ENCODE data around the gene DAZAP1.

DAZAP1 gene

GRCh38 chr19:1434040-1434366, 26.6 kb downstream of the DAZAP1 start:
- TF ChIP-seq ZFX (IDR thresholded peaks at IDR 0.05; ENCODE audit: borderline replicate concordance) (no peak), CTCF (IDR thresholded peaks at IDR 0.05) (no peak)
- H3K27ac ChIP-seq = no peak overlapping the region

GRCh38 chr19:1434577-1435060, 27.2 kb downstream of the DAZAP1 start:
- no peak overlapping the region for H3K27ac ChIP-seq
- TF ChIP-seq ZFX (IDR thresholded peaks at IDR 0.05; ENCODE audit: borderline replicate concordance) (no peak), CTCF (IDR thresholded peaks at IDR 0.05) (no peak)

- no peak for TF ChIP-seq ZFX (IDR thresholded peaks at IDR 0.05; ENCODE audit: borderline replicate concordance)
- TF ChIP-seq CTCF (IDR thresholded peaks at IDR 0.05) = no peak
Observed at GRCh38 chr19:1435378-1435989, 28.1 kb downstream of the DAZAP1 start.

GRCh38 chr19:1437609-1438008, 30.2 kb downstream of the DAZAP1 start:
- TF ChIP-seq CTCF (IDR thresholded peaks at IDR 0.05) (no peak), ZFX (IDR thresholded peaks at IDR 0.05; ENCODE audit: borderline replicate concordance) (no peak)
- H3K27ac ChIP-seq = peak overlapping the region; percentile 88

More at GRCh38 chr19:1435378-1435989, 28.1 kb downstream of the DAZAP1 start:
- 0 out of 2 replicates have a peak overlapping the region, but pooled peaks have one; percentile 10 for H3K27ac ChIP-seq

- TF ChIP-seq ZFX (IDR thresholded peaks at IDR 0.05; ENCODE audit: borderline replicate concordance) = peak; percentile 27; the same call in 1 of the 2 replicates
- peak; percentile 96 for TF ChIP-seq CTCF (IDR thresholded peaks at IDR 0.05)
- H3K27ac ChIP-seq = peak within 1 kb of the TSS; percentile 88
Observed at GRCh38 chr19:1438035-1438932, 30.9 kb downstream of the DAZAP1 start, which contains the start of gene RPS15. TSS of gene RPS15 (plus strand) at chr19:1438396. CDS start at chr19:1438426, 30 bp downstream.

- TF ChIP-seq ZFX (IDR thresholded peaks at IDR 0.05; ENCODE audit: borderline replicate concordance) = no peak
- no peak for TF ChIP-seq CTCF (IDR thresholded peaks at IDR 0.05)
- H3K27ac ChIP-seq = peak overlapping the region; percentile 88
Observed at GRCh38 chr19:1438933-1439354, 31.6 kb downstream of the DAZAP1 start.

- peak overlapping the region; percentile 88 for H3K27ac ChIP-seq
Observed at GRCh38 chr19:1439525-1440417, 32.4 kb downstream of the DAZAP1 start.

Data from 22Rv1 (cell line).